ENCODE measurements around the gene TBC1D25.

DNA sequence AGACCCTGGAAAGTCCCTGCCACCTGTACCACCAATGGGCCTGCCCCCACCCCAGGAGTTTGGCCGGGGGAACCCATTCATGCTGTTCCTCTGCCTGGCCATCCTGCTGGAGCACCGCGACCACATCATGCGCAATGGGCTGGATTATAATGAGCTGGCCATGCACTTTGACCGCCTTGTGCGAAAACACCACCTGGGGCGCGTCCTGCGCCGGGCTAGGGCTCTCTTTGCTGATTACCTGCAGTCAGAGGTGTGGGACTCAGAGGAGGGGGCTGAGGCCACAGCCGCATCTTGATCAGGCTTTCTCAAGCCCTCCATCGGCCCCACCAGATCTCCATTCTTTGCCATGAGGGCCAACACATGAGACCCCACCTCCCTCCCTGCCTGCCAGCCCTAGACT lies 21.2 kb downstream of the TBC1D25 start:
- TF ChIP-seq, protein P1, sequence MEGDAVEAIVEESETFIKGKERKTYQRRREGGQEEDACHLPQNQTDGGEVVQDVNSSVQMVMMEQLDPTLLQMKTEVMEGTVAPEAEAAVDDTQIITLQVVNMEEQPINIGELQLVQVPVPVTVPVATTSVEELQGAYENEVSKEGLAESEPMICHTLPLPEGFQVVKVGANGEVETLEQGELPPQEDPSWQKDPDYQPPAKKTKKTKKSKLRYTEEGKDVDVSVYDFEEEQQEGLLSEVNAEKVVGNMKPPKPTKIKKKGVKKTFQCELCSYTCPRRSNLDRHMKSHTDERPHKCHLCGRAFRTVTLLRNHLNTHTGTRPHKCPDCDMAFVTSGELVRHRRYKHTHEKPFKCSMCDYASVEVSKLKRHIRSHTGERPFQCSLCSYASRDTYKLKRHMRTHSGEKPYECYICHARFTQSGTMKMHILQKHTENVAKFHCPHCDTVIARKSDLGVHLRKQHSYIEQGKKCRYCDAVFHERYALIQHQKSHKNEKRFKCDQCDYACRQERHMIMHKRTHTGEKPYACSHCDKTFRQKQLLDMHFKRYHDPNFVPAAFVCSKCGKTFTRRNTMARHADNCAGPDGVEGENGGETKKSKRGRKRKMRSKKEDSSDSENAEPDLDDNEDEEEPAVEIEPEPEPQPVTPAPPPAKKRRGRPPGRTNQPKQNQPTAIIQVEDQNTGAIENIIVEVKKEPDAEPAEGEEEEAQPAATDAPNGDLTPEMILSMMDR (IDR thresholded peaks at IDR 0.05), result no peak
- TF ChIP-seq POLR2A (IDR thresholded peaks at IDR 0.05), result no peak
